Kasumi-1 (cell line): Measurements from ENCODE around the gene CDK5.
A peak's percentile ranks its signal among the peaks of the same experiment; 100 is the strongest.

ENCODE experiments used
- DNase-seq, 2 experiments: peaks; one replicate each; lab custom pipeline; 2025; lab: John Stamatoyannopoulos, UW

CDK5 gene

DNA sequence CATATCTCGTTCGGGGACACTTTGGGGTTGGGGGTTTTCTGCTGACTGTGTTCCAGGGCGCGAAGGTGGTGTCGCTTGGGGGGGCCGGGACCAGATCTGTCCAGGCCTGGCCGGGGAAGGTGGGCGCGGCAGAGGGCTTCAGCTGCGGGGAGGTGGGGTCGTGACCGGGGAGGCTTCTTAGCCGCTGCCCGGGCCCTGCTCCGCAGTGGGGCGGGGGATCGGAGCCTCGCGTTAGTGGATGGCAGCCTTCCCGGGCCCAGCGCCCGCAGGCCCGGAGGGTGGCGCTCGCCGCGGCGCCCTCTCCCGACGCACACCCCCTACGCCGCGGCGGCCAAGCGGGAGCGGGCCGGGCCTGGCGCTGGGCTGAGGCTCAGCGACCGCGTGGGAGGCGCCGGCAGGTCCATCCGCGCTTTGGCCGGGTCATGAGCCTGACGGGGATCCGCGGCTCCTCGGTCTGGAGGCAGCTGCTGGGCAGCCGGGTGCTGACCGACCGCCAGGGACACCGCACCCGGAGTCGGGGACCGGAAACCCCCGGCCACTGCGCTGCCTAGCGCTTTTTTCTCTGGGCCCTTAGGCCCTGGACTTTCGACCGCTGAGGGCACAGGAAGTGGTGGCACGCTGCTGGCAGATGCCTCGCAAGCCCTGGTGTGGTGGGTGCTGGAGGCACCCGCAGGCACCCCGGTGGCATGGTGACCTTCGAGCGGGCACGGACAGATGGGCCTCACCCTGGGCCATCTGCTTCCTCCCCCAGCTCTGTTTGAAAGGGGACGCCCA is 29.7 kb upstream of the CDK5 start:
- no peak for DNase-seq

DNA sequence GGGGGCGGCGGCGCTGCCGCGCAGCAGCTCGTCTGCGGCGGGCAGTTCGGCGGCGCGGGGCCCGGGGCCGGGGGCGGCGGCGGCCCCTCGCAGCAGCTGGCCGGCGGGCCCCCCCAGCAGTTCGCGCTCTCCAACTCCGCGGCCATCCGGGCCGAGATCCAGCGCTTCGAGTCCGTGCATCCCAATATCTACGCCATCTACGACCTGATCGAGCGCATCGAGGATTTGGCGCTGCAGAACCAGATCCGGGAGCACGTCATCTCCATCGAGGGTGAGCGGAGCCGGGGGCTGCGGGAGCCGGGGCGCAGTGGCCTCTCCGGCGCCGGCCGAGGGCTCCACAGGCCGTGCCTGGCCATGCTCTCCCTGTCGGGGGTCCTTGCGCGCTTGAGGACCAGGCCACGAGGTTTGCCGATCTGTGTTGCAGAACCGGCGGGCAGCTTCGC is 29.1 kb upstream of the CDK5 start:
- no peak for DNase-seq

DNA sequence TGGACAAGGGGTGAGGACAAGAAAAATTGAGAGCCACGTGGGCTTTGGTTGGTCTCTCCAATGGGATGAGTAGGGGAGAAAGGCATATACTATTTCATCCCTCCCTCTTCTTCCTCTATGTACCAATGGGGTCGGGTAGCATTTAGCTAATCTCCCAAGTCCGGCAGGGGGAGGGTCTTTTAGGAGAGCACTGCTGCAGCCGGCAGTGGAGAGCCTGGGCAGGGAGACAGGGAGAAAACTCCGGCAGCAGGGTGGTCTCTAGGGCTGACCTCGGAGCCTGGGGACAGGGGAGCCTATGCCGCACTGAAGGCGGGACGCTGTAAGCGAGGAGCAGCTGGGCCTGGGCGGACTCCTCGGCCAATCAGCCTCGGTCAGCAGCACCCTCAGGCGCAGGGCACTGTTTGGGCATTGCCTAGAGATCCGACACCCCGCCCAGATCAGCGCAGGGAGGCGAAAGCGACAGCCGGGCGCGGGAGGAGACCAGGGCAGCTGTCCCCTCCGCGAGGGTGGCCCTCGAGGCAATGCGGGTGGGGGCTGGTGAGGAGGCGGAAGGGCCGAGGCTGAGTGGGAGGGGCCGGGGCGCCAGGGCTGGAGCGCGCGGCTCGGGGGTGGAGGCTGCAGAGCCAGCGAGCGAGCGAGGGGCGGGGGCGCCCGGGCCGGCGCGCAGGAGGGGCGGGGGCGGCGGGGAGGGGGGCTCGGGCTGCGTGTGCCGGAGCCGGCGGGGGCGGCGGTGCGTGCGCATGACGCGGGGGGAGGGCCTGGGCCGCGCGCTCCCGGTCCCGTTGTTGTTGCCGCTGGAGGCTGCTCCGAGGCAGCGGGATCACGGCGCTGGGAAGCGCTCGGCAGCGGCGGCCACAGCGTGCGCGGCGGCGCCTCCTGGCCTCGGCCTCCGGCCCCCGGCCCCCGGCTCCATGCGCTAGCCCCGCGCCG is 28.3 kb upstream of the CDK5 start, which contains the start of gene AGAP3:
Gene AGAP3, plus strand, starts transcription at position 785 of the 930 bp plus-strand sequence. CDS start 267 bp downstream, outside the sequence.
- peak; percentile 75 to 76 for DNase-seq

DNA sequence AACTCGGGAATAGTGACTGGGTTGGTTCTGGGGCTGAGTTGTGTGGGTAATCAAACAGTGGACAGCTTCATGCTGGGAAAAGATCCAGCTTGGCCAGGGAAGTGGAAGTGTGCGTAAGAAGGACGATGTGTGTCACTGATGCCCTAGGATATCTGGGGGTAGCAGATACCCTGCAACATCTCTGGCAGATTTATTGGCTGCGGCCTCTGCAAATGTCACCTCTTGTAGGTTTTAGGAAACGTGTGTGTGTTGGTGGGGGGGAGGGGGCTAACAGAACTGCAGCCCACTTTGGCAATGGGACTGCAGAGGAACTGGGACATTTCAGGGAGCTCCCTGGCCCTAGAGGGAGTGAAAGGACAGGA is 27.6 kb upstream of the CDK5 start:
- DNase-seq, result no peak

DNA sequence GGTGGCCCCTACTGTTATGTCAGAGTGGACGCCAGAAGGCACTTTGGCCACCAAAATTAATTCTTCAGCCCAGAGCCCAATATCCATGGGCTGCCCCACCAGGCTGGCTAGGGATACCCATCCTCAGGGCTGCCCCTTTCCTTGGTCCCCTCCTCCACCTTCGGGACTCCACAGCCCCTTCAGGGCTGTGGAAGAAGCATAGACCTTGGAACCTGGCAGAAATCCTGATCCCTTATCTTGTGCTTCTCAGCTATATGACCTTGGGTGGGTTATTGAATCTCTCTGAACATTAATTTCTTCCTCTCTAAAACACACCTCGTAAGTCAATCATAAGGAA is 26.1 kb upstream of the CDK5 start:
- DNase-seq, result no peak

DNA sequence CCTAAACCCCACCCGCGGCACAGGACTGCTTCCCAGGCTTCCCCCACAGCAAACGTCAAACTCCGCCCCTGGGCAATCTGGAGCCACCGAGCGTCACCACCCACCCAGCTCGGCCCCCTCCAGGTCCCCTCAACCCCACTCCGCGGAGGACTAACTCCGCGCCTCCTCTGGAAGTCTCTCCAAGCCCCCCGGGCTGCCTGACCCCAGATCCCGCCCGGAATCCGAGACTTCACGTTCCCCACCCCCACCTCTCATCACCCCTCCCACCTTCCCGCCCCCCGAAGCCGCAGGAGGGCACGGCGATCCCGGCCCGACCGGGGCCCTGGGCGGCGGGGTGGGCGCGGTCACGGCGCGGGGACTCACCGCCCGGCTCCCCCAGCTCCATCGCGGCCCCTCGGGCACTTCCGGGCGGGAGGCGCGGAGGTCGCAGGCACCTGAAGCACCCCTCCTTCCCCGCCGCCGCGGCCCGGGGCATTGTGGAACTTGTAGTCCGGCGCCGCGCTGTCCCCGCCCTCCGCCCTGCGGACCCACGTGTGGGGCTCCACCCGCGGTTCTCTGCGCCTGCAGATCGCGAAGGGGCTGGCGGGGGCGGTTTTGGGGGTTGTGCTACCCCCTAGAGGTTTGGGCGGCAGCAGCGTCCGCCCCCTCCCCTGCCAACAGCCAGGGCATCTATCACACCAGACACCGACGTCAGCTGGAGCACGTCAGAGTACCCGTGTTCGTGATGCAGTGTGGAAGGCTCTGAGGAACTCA is 25.6 kb upstream of the CDK5 start, which contains the start of gene TMUB1:
Gene TMUB1, minus strand, starts transcription at position 423 of the 753 bp plus-strand sequence. CDS start 930 bp downstream, outside the sequence.
- DNase-seq, result peak; percentile 54 to 76

DNA sequence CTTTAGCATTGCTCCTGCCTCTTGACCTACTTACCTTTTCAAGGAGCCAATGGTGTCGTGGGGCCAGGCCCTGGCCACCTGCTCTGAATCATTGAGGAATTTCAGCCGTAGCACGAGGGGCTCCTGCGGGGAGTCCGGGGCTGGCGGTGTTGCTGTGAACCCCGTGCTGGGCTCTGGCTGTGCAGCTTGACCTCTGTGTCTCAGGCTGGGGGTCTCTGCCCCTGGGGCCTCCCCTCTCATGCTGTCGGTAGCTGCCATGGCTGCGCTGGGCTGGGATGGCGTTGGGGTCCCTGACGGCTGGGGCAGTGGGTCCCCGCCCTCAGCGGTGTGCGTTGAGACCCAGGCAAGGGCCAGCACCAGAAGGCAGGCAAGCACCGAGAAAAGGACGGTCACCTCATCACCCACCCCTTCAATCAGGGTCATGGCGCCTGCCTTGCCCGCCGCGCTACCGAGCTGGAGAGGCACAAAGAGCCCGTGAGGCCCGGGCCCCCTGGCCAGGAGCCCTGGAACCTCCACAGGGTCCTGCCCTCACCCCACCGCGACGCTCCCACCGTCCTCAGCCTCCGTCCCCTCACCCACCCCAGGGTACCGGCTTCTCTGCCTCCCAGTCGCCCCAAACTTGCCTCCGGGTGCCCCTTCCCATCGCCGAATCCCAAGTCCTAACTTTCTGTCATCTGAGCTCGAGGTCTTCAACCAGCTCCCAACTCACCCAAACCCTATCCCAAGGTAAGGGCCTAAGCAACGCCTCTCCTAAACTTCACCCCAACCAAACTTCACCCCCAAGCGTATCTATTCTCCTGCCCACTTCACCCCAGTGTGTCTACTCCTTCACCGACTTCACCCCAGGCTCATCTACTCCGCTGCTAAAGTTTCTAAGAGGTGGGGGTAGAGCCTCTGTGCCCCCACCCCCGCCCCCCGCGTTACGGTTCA is 24.7 kb upstream of the CDK5 start:
- DNase-seq, result no peak

DNA sequence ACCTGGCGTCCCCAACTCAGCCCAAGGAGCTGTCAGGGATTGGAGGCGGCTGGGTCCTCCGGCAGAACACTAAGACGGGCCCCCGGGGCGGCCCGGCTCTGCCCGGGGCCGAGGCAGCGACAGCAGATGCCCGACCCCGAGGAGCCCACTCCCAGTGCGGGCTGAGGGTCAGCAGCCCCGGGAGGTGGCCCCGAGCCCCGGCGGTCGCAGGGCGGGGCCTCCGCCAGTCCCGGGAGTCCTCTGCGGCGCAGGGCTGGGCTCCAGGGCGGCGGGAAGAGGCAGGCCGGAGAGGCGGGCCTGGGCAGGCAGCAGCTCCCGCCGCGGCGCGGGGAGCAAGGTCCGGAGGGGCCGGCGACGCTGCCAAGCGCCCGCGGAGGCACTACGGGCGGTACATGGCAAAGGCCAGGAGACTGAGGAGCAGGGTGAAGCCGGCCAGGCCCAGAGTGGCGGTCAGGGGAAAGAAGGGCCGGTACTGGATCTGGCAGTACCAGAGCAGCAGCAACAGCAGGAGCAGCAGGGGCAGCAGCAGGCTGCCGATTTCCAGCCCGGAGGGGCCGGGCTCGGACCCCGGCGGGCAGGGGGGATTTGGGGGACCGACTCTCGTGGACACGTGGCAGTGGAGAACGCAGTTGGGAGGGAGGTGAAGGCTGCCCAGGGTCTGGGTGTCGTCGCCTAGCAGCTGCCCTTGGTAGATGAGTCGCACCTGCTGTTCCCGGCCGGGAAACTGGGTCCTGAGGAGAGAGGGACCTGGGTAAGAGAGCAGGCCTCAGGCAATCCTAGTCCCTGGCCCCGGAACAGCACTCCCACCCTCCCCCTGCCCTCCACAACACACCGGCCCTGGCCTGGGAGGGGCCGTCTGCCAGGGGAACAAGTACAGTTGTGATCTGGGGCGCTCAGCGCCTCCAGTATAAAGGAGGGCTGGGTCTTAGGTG is 23.7 kb upstream of the CDK5 start:
- DNase-seq, result no peak

DNA sequence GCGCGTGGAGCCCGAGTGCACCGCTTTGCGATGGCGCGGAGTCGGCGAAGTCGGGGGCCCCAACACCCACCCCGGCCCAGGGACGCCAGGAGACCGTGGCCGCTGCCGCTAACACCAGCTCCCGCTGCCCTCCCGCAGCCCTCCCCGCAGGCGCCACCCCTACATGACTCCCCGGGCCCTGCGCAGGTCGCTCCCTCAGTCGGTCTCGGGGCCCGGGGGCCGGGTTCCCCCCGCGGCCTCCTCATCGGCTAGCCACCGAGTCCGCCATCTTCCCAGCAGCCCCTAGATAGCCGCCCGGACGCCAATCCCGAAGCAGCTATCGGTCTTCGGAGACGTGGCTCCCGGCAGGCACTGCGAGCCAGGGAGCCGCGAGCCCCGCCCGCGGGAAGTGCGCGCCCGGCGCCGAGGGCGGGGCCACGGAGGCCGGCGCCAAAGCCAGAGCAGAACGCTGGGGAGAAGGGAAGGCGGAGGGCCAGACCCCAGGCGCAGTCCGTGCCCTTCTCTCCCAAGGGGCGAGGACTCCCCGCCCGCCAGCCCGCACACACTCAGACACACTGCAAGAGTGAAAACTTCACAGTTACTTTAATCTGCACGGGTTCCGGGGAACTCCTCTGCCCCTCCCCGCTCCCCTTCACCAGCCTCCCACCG is 22.9 kb upstream of the CDK5 start, which contains the start of gene FASTK:
Gene FASTK, minus strand, starts transcription at position 288 of the 648 bp plus-strand sequence. Its CDS starts 43 bp downstream, at position 245.
- DNase-seq, result peak; percentile 88 to 89

DNA sequence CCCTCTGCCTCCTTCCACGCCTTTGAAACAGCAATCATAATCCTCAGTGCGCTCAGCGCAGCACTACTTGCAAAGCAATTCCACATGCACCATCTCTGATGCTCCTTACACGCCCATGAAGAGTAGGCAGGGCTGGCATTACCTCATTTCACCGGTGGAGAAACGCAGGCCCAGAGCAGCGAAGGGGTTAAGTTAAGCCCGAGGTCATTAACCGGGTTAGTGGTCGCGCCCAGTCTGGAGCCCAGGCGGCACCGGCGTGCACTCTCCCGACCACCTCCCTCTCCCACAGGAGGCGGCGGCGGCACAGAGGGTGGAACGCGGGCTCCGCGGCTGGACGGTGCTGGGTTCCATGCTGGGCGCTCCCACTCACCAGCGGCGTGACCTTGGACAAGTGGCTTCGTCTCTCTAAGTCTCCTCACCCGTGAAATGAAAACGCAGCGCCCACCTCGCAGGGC is 22.4 kb upstream of the CDK5 start:
- peak in 1 of 2 experiments; percentile 19 for DNase-seq

DNA sequence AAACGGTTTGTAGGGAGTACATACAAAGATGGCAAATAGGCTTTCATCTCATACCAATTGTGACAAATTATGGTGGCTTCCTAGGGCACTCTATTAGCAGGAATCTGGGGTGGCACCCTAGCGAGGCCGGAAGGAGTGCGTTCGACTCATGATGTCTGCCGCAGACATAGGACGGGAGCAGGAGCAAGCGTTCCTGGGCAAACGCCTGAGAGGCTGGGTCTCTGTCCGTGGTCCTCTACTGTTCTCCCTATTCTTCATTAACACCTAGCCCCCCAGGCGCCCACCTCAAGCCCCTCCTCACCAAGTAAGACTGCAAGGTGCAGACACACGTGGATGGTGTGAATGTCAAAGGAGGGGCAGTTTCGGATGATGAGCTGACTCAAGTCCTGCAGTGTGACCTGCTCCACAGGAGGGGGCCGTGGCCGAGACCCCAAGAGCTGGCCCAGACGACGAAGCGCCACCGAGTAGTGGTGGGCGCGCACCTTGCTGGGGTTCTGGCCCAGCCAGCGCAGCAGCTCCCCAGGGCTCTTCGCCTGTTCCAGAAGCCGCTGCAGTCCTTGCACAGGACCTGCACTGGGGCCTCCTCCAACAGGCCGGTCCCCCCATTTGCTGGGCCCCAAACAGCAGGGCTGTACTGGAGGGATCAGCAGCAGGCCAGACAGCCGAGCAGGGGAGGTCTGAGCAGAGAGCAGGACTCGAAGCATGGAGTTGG is 21.7 kb upstream of the CDK5 start:
- DNase-seq, result no peak

DNA sequence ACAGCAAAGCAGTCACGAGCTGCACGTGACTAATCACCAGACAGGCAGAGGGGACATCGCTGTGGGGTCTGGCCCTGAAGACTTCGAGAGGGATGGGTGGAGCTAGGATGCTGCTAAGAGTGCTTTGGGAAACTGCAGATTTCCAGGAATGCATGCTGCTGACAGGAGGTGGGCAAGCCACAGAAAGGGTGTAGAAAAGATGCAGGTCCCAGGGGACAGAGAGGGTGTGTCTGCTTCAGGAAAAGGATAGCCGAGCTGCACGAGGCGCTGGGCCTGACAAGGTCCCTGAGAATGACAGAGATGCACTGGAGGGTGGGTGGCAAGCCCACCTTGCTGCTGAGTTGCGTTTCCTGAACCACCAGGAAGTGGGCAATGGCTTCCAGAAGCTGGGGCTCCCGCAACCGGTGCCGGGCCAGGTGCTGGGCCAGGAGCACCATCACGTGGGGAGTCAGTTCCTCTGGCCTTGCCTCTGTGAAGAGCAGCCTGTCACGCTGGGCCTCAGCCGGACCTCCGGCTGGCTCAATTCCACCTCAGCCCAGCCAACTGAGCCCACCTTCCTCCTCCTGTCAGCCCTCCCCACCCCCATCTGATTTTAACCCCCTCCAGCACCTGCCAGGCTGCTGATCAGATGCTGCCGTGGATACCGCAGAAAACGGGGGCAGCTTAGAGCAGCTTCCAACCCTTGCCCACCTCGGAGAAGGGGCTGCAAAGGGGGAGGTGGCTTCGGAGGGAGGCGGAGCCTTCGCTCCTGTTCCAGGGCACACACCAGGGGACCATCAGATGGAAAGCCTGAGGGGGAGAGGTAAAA is 20.7 kb upstream of the CDK5 start:
- DNase-seq, result no peak

DNA sequence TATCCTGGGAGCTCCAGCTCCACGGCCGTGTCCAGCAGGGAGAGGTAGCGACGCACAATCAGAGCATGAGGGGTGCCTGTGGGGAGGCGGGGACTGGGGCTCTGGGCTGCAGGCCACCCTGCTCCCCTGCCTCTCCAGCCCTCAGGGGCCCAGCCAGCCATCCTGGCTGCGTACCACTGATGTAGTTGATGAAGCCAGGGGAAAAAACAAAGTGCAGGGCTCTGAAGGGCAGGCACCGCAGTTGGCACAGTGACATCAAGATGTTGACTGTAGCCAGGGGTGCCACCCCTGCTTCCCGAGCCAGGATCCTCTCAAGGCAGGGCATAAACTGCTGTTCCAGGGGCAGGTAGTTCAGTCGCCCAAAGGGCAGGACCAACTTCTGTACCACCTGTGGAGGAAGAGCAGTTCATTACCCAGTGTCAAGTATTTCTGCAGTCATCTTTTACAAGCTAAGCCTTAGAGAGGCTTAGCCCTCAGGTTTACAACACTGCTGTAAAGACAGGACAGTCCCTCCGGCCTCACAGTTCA is 20.1 kb upstream of the CDK5 start:
- DNase-seq, result no peak

DNA sequence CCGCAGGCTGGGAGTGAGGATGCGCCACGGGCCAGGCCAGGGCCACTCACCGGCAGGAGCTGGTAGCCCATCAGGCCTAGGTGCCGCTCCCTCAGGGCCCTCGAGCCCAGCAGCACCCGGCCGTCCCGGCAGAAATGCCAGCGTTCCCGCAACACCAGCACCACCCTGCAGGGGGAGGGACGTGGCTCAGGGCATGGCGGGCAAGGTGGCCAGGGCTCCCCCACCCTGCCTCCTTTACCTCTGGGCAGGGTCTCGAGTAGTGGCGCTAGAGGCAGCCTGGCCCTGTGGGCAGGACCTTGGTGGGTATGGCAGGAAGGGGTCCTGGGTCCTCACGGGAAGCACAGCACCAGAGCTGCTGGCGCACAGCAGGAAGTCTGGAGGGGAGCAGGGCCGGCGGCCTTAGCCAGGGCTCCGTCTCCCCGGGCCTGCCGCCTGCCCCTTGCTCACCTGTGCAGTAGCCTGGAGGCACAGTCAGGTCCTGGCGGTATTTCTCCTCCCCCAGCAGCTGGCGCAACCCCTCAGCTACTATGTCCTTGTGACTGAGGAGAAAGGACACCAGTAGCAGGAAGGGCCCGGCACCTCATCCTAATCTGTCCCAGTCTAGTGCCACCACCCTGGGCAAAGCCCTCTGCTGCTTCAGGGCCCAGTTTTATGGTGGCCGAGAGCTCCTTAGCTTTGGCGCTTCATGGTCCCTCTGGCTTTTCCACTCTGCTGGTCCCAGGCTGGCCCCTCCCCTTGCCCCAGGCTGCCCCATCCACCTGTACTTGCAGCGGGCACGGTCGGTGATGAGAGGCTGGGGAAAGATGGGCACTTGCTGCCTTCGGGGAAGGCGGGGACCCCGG is 19.4 kb upstream of the CDK5 start:
- DNase-seq, result no peak

DNA sequence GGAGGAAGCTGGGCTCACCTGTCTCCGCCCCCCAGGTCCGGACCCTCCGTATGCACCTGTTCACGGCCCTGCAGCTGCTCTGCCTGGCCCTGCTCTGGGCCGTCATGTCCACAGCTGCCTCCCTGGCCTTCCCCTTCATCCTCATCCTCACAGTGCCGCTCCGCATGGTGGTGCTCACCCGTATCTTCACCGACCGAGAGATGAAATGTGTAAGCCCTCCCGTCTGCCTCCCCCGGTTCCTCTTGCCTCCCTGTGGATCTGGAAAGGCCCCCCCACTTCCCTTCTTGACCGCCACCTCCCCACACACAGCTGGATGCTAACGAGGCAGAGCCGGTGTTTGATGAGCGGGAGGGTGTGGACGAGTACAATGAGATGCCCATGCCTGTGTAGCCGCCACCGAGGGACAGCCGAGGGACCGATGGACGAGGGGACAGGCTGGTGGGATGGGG is 18.3 kb upstream of the CDK5 start:
- DNase-seq, result no peak

DNA sequence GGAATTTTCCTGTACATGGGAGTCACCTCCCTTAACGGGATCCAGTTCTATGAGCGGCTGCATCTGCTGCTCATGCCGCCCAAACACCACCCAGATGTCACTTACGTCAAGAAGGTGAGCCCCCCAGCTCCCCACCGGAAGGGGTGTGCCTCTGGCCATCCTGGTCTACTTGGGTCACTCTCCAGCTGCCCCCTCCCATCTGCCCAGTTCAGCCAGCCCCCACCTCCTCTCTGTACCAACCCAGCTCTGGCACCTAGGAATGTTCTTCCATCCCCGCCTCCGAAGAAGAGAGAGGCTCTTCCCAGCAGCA is 17.9 kb upstream of the CDK5 start:
- no peak for DNase-seq
